ENCODE data around the gene PIGW. TPM values are rescaled to one million over a fixed set of nuclear protein-coding genes. Genes with fewer than 3 reads are reported as not detected.
A peak's percentile ranks its signal among the peaks of the same experiment; 100 is the strongest.

PIGW gene
- total RNA-seq, 4 donors from 2014 or later, result 3.8 to 15.3 (median 7.2) TPM

DNA sequence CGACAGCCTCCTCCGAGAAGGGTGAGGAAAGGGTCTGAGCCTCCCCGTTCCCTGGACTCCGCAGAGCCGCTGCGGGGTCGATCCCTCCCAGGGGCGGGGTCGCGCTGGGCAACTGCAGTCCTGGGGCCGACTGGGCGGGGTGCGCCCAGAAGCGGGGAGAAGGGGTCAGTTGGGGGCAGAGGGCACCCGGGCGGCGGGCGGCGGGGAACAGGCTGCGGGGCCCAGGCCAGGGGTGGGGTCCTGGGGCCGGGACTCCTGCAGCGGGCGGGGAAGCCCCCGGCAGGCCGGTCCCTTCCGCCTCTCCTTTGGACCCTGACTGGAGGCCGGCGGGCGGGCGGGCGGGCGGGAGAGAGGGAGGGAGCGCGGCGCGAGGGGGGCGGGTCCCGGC lies 10.3 kb downstream of the PIGW start:
- TF ChIP-seq, protein P1, sequence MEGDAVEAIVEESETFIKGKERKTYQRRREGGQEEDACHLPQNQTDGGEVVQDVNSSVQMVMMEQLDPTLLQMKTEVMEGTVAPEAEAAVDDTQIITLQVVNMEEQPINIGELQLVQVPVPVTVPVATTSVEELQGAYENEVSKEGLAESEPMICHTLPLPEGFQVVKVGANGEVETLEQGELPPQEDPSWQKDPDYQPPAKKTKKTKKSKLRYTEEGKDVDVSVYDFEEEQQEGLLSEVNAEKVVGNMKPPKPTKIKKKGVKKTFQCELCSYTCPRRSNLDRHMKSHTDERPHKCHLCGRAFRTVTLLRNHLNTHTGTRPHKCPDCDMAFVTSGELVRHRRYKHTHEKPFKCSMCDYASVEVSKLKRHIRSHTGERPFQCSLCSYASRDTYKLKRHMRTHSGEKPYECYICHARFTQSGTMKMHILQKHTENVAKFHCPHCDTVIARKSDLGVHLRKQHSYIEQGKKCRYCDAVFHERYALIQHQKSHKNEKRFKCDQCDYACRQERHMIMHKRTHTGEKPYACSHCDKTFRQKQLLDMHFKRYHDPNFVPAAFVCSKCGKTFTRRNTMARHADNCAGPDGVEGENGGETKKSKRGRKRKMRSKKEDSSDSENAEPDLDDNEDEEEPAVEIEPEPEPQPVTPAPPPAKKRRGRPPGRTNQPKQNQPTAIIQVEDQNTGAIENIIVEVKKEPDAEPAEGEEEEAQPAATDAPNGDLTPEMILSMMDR (IDR thresholded peaks at IDR 0.05), result no peak
- peak; percentile 71 for ATAC-seq (ENCODE audit: low FRiP score)
- no peak for DNase-seq (ENCODE audit: low spot score)

DNA sequence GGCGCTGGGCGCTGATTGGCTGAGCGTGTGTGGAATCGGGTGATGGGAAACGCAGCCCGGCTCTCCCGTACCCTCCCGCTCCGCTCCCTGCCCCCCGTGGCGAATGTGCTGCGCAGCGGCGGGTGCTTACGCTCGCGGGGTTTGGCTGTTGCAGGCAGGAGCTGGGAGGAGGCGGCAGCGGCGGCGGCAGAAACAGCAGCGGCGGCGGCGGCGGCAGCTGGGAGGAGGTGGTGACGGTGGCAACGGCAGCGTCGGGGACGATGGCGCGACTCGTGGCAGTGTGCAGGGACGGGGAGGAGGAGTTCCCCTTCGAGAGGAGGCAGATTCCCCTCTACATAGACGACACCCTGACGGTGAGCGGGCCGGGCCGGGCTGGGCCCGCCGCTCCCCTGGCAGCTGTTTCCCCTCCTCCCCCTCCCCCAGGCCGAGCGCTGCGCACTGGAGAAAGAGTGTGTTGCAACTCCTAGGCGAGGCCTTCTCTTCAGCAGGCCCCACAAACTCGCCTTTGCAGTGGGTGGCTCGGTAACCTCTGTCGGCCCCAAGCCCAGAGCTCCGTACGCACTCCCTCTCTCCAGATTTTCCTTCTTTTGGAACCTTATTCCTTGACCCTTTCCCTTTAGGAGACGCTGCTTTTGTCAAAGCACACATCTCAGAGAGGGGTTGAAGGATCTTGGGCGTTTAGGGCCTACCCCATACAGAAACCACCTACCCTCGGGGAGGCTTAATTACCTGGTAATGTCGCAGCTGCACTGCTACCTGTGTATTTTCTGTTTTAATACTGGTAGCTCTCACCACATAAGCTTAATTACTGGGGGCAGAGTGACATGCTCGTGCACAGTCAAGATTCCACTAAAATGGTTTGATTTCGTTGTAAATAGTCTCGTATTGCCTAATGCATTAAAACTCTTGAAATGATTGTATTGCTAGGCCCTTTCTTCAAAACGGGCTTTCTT lies 11.0 kb downstream of the PIGW start:
- ATAC-seq (ENCODE audit: low FRiP score) (peak; percentile 92), DNase-seq (ENCODE audit: low spot score) (peak; percentile 75)
- TF ChIP-seq, protein P1 (IDR thresholded peaks at IDR 0.05), result no peak

DNA sequence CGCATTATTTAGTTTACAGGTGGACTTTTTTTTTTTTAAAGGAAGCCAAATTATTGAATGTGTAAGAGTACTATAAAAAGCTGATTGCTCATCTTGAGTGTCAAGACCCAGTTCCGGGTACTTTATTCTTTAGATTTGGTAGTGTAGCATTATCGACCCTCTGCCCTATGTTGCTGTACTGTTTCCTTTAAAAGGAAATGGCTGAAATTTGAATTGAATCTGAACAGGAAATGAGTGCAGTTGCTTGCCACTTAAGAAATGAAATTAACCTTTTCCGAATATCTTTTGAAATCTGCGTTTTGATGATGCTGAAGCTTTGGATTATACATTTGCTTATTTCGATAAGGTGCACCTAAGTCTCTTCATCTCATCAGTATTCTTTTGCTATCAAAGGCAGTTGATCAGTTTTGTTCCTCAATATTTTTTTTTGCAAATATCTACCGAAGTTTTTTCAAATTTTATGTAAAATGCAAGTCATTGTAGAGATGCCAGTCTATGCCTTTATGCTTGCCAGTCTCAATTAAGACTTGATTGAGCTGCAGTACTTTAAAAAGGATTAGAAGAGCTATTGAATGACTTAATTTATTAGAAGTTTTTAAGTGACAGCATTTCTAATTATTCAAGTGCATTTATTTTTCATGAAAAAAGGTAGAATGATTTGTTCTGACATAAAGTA lies 11.8 kb downstream of the PIGW start:
- no peak for DNase-seq (ENCODE audit: low spot score)
- ATAC-seq (ENCODE audit: low FRiP score), result no peak
- TF ChIP-seq, protein P1 (IDR thresholded peaks at IDR 0.05), result no peak

DNA sequence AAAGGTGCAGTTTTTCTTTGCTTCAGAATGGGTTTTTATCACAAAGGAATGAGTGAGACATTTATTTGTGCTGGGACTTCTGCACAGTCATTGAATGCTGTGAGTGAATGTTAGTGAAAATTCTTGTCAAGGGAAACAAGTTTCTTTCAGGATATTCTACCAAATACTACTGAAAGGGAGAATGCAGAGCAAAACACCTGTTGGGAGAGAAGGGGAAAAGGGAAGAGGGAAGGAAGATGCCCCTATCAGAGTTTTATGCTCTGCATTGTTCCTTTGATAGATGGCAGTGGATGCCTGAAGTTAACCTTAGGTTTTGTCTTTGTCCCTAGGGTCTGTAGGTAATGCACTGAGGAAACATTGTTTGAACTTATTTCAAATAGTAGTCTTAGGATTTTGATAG lies 13.0 kb downstream of the PIGW start:
- no peak for ATAC-seq (ENCODE audit: low FRiP score)
- TF ChIP-seq, protein P1 (IDR thresholded peaks at IDR 0.05), result no peak

DNA sequence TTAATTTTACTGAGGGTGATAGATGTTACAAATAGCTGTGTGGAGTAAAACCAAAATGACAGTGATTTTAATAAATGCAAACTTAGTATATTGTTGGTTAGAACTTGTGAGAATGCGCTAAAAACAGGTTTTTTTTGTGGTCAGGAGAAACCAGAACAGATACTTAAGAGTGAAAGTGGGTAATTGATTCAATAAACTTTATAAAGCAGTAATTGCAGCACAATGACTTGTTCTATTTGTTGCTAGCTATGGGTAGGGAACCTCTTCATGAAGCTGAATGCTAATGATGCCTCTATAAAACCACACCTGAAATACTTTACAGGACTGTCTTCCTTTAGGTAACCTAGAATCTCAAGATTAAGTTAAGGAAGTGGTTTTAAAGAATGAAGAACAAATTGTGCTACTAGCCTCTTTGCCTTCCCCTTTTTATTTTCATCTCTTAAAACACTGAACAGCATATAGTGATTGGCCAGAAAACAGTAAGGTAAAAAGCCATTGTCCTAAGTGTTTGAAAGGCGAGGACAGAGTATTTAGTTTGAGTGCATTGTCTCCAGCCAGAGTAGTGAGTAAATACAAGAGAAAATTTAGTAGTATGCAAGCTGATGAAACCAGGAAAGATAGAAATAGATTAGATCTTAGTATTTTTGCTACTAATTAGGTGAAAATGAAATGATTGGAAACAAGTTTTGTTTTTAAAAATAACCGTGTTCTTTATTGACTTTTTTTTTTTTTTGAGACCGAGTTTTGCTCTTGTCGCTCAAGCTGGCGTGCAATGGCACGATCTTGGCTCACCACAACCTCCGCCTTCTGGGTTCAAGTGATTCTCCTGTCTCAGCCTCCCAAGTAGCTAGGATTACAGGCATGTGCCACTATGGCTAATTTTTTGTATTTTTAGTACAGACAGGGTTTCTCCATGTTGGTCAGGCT lies 16.0 kb downstream of the PIGW start:
- TF ChIP-seq, protein P1 (IDR thresholded peaks at IDR 0.05), result no peak
- ATAC-seq (ENCODE audit: low FRiP score) (no peak), DNase-seq (ENCODE audit: low spot score) (no peak)

More for the DNA sequence above, 13.0 kb downstream of the PIGW start:
- no peak for DNase-seq (ENCODE audit: low spot score)

DNA sequence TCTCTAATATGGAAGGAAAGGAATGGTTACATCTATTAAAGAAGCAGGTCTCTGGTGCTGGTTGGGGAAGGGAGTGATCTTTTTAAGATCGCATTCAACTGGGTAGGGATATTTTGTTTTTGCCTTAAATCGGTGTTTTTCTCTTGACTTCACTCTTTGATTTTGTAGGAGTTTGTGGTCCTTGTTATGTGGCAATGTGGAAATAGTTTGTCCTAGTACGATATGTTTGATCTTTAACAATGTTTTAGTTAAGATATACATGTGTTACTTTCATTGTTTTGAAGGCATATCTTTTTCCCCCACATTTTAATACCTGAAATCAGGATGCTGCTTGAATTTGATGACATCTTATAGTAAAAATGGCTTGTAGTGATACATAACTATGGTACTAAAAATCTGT lies 18.7 kb downstream of the PIGW start:
- TF ChIP-seq, protein P1 (IDR thresholded peaks at IDR 0.05), result no peak
- DNase-seq (ENCODE audit: low spot score) (no peak), ATAC-seq (ENCODE audit: low FRiP score) (no peak)
